K562 (cell line): ENCODE data around the gene SKIL. TPM values are rescaled to one million over a fixed set of nuclear protein-coding genes. Genes with fewer than 3 reads are reported as not detected.
A peak's percentile ranks its signal among the peaks of the same experiment; 100 is the strongest.

Experiments
- ATAC-seq: fragments of 200-7000 bp; cut with Tn5 transposase; 3 replicates; pipeline ENCODE4 v1.9.1; 2020; ENCODE audit warnings: moderate library complexity
- BruUV-seq: library from RNA; stranded (reverse); fragments of 400-500 nt; replicated peaks from 2 replicates; lab custom pipeline; 2021; lab: Mats Ljungman, UMichigan
- CTCF ChIA-PET: fragments of 300-600 bp; formaldehyde crosslinking; extraction: SDS; loops from one replicate; lab custom pipeline; 2021; ENCODE audit warnings: low intra/inter-chr PET ratio; lab: Yijun Ruan, JAX
- POLR2A ChIA-PET: fragments of 300-600, 350-650 bp; sonication (Branson Sonifier 250); formaldehyde crosslinking; extraction: SDS; loops from one replicate; lab custom pipeline; 2021; ENCODE audit warnings: antibody characterized with exemption, inconsistent platforms; lab: Yijun Ruan, JAX
- DNase-seq, 4 experiments: peaks; one replicate each; pipeline versions ENCODE4 v3.0.0 to v3.0.0-alpha.2; 2011 to 2018; ENCODE audit warnings: low spot score in 3 of 4, mixed read lengths in 3 of 4; ENCODE audit errors: extremely low read depth in 1 of 4
- FAIRE-seq: peaks from 2 replicates; lab custom pipeline; 2011; peaks lifted over from hg19 to GRCh38; lab: Jason Lieb, UNC
- H2AFZ ChIP-seq: 2 replicates; pipeline ENCODE4 v1.6.0; 2011; ENCODE audit warnings: low read depth, low read length, control low read depth, inconsistent platforms
- H3K27ac ChIP-seq: fragments of 200-600 bp; 3 replicates; pipeline ENCODE4 v1.8.0; 2011; ENCODE audit warnings: low read depth, mild to moderate bottlenecking, control low read depth, inconsistent platforms, low read length, moderate library complexity, mixed read lengths; ENCODE audit errors: extremely low read depth
- H3K27me3 ChIP-seq, 2 experiments: fragments of 300-600 bp in 1 of 2; 2 replicates in 1 of 2; 3 replicates in 1 of 2; pipeline versions ENCODE4 v1.6.0 to v1.8.0; 2011; ENCODE audit warnings: inconsistent platforms in 2 of 2, low read length in 2 of 2, mild to moderate bottlenecking in 1 of 2, mixed read lengths in 1 of 2, moderate library complexity in 1 of 2; ENCODE audit not compliant: control insufficient read depth in 2 of 2, insufficient read depth in 2 of 2
- H3K36me3 ChIP-seq: fragments of 300-600 bp; 3 replicates; pipeline ENCODE4 v1.8.0; 2011; ENCODE audit warnings: mild to moderate bottlenecking, low read length, inconsistent platforms; ENCODE audit not compliant: control insufficient read depth, insufficient read depth
- H3K4me1 ChIP-seq, 2 experiments: fragments of 200-600 bp in 1 of 2; replicated peaks in 1 of 2; 2 replicates in 1 of 2; 3 replicates in 1 of 2; pipeline versions ENCODE4 v1.5.1 to v1.8.0; 2011; ENCODE audit warnings: inconsistent platforms in 2 of 2, low read length in 2 of 2, mild to moderate bottlenecking in 1 of 2, mixed read lengths in 1 of 2, moderate library complexity in 1 of 2; ENCODE audit not compliant: control insufficient read depth in 2 of 2, insufficient read depth in 2 of 2
- H3K4me2 ChIP-seq: 2 replicates; pipeline ENCODE4 v1.6.1; 2011; ENCODE audit warnings: low read length, control low read depth, inconsistent platforms, mixed read lengths; ENCODE audit not compliant: insufficient read depth
- H3K4me3 ChIP-seq: fragments of 200-600 bp; sonication (generic), shearing (Covaris generic); 2 replicates; pipeline ENCODE4 v1.5.1; 2016; ENCODE audit warnings: control low read depth, inconsistent platforms
- H3K79me2 ChIP-seq: fragments of 200-600 bp; 3 replicates; pipeline ENCODE4 v1.8.0; 2011; ENCODE audit warnings: low read length, inconsistent platforms; ENCODE audit not compliant: control insufficient read depth, insufficient read depth
- H3K9ac ChIP-seq, 2 experiments: 2 replicates each; pipeline versions ENCODE4 v1.6.0 to v1.6.1; 2011; ENCODE audit warnings: low read depth in 2 of 2, low read length in 2 of 2, control low read depth in 1 of 2, inconsistent platforms in 1 of 2, mild to moderate bottlenecking in 1 of 2, mixed read lengths in 1 of 2; ENCODE audit not compliant: insufficient read depth in 1 of 2
- H3K9me1 ChIP-seq: one replicate; pipeline ENCODE4 v1.6.0; 2011; ENCODE audit warnings: inconsistent platforms, mild to moderate bottlenecking, low read length, moderate library complexity; ENCODE audit not compliant: control insufficient read depth, insufficient read depth
- H3K9me3 ChIP-seq: replicated peaks from 2 replicates; pipeline ENCODE4 v1.5.1; 2011; ENCODE audit warnings: low read depth, low read length, inconsistent platforms; ENCODE audit not compliant: control insufficient read depth, insufficient read depth
- H4K20me1 ChIP-seq: replicated peaks from 2 replicates; pipeline ENCODE4 v1.6.1; 2011; ENCODE audit warnings: low read length, inconsistent platforms, mixed read lengths; ENCODE audit not compliant: control insufficient read depth, insufficient read depth
- CEBPG ChIP-seq, 3 experiments: fragments of 200-800 bp in 1 of 3; sonication (Bioruptor generic) in 1 of 3; sonication (generic) in 1 of 3; formaldehyde crosslinking in 1 of 3; IDR thresholded peaks in 2 of 3; conservative IDR thresholded peaks in 1 of 3; 2 replicates each; pipeline versions ENCODE4 v1.6.1 to v1.8.0; 2016 to 2022; ENCODE audit warnings: missing compliant biosample characterization in 2 of 3, missing genetic modification characterization in 2 of 3, mild to moderate bottlenecking in 1 of 3, missing genetic modification reagents in 1 of 3
- KDM5B ChIP-seq: fragments of 200-600 bp; sonication (generic); IDR thresholded peaks from 2 replicates; pipeline ENCODE4 v1.6.1; 2012; ENCODE audit warnings: low read depth, mild to moderate bottlenecking, moderate library complexity, low read length, control low read depth, inconsistent platforms; ENCODE audit not compliant: insufficient replicate concordance
- MEIS2 ChIP-seq: fragments of 450-650 bp; IDR thresholded peaks from 2 replicates; pipeline ENCODE4 v1.6.1; 2014; ENCODE audit warnings: mild to moderate bottlenecking; ENCODE audit not compliant: partially characterized antibody
- NCOR1 ChIP-seq: fragments of 450-650 bp; IDR thresholded peaks from 2 replicates; pipeline ENCODE4 v1.6.1; 2016; ENCODE audit warnings: mild to moderate bottlenecking, moderate library complexity
- PRPF4 ChIP-seq: fragments of 200-400 bp; formaldehyde crosslinking; IDR thresholded peaks from one replicate; pipeline ENCODE4 v1.6.1; 2017; ENCODE audit warnings: low read length, low read depth, mild to moderate bottlenecking; ENCODE audit not compliant: insufficient read depth, poor library complexity, severe bottlenecking
- SETDB1 ChIP-seq: IDR thresholded peaks from one replicate; pipeline ENCODE4 v1.6.1; 2012; ENCODE audit warnings: low read length, control low read depth, inconsistent platforms
- SIX5 ChIP-seq, 2 experiments: IDR thresholded peaks; 2 replicates each; pipeline ENCODE4 v1.6.1; 2011; ENCODE audit warnings: low read length in 2 of 2, borderline replicate concordance in 1 of 2, low read depth in 1 of 2, mild to moderate bottlenecking in 1 of 2, moderate library complexity in 1 of 2; ENCODE audit not compliant: insufficient read depth in 1 of 2
- TGIF2 ChIP-seq: sonication (generic); formaldehyde crosslinking; IDR thresholded peaks from 2 replicates; pipeline ENCODE4 v1.8.1; 2022; ENCODE audit warnings: mild to moderate bottlenecking, missing genetic modification reagents, moderate library complexity
- ZNF212 ChIP-seq: fragments of 450-650 bp; formaldehyde crosslinking; IDR thresholded peaks from 2 replicates; pipeline ENCODE4 v1.4.0; 2020; ENCODE audit warnings: mild to moderate bottlenecking
- WGBS: fragments of 100-300 bp; shearing (Covaris generic); methylation state at CpG from one replicate; pipeline ENCODE4 v1.1.6; 2016; ENCODE audit warnings: low coverage, mixed read lengths; ENCODE audit not compliant: insufficient coverage; ENCODE audit errors: missing lambda C conversion rate; 5-methylcytosine and 5-hydroxymethylcytosine counted together
- in situ Hi-C: fragments of 300-500 bp; cut with MboI; formaldehyde crosslinking; loops from 4 replicates; pipeline ENCODE4 v1.15.0; 2018; ENCODE audit warnings: inconsistent platforms, mixed read lengths
- intact Hi-C: fragments of 100-400 bp; cut with micrococcal nuclease; formaldehyde crosslinking; loops from 2 replicates; pipeline ENCODE4 v1.14.2; 2022
- polyA plus RNA-seq, 8 experiments: library from polyadenylated mRNA; depleted of rRNA in 4 of 8; stranded (reverse) in 5 of 8; unstranded in 3 of 8; fragments of >200 nt; fragmentation: Nextera tagmentation in 2 of 8; fragmentation: Illumina TruSeq in 1 of 8; extraction: Ambion mirVana in 2 of 8; extraction: Trizol in 1 of 8; gene quantifications; 2 replicates each; pipeline versions ENCODE4 v1.2.1 to v1.2.3, GENCODE V29; 2011 to 2014; ENCODE audit warnings: inconsistent platforms in 1 of 8, missing spikeins in 1 of 8
- total RNA-seq, 7 experiments: library from RNA; depleted of rRNA in 6 of 7; stranded (reverse); fragments of >200 nt in 6 of 7; fragmentation: Illumina TruSeq in 2 of 7; extraction: Trizol in 2 of 7; gene quantifications; 2 replicates each; pipeline versions ENCODE4 v1.2.1 to v1.2.3, GENCODE V29; 2011 to 2021; ENCODE audit warnings: low replicate concordance in 1 of 7
- TF ChIP-seq, protein P1 (sequence below): fragments of 200-800 bp; sonication (Bioruptor generic); IDR thresholded peaks from 2 replicates; pipeline ENCODE4 v1.6.1; 2017; ENCODE audit warnings: missing genetic modification characterization, missing compliant biosample characterization

Gene SKIL
- total and polyA plus RNA-seq, 9 of the 15 experiments (the other 6 are each of a cell fraction or from before 2014, with no cell fraction given): 4.3 to 19.1 (median 9.7) TPM

DNA sequence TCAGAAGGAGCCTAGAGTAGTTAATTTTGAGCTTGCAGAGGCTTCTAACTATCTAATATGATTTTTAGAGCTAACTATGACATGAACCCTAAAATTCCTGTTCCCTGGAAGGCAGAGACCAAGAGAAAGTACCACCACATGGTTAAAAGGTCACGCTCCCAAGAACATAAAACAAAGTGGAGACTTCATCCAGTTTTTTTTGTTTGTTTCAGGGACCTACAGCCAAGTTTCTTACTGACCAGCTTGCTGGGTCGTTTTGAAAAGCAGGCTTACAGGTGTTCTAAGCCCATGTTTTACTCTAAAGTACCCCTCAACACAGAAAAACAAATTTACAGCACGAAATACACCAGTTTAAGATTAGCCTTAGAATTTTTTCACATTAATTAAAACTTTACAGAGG is 39.6 kb upstream of the SKIL start:
- TF ChIP-seq ZNF212: no peak
- TF ChIP-seq, protein P1, sequence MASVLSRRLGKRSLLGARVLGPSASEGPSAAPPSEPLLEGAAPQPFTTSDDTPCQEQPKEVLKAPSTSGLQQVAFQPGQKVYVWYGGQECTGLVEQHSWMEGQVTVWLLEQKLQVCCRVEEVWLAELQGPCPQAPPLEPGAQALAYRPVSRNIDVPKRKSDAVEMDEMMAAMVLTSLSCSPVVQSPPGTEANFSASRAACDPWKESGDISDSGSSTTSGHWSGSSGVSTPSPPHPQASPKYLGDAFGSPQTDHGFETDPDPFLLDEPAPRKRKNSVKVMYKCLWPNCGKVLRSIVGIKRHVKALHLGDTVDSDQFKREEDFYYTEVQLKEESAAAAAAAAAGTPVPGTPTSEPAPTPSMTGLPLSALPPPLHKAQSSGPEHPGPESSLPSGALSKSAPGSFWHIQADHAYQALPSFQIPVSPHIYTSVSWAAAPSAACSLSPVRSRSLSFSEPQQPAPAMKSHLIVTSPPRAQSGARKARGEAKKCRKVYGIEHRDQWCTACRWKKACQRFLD (CRISPR knock-in tag): no peak
- no peak for TF ChIP-seq KDM5B
- no peak for TF ChIP-seq SETDB1
- no peak for TF ChIP-seq NCOR1
- TF ChIP-seq SIX5 (IDR thresholded peaks at IDR 0.05; ENCODE audit: borderline replicate concordance in 1 of 2, insufficient read depth in 1 of 2, low read depth in 1 of 2, low read length in 2 of 2): no peak
- TF ChIP-seq CEBPG (CRISPR knock-in tag; IDR thresholded peaks at IDR 0.05): no peak
- no peak for TF ChIP-seq CEBPG (tag; conservative IDR thresholded peaks at IDR 0.05 in 1 of 2, IDR thresholded peaks at IDR 0.05 in 1 of 2)
- no peak for TF ChIP-seq TGIF2
- no peak for TF ChIP-seq MEIS2
- TF ChIP-seq PRPF4: no peak
- Histone ChIP-seq H2AFZ (peak overlapping the region; percentile 69), H3K4me3 (no peak overlapping the region), H3K9ac (no peak overlapping the region), H4K20me1 (no peaks in the 10 kb centered on the region), H3K36me3 (no peaks in the 10 kb centered on the region), H3K27me3 (no peaks in the 10 kb centered on the region), H3K27ac (no peak overlapping the region), H3K79me2 (no peaks in the 10 kb centered on the region), H3K4me1 (peaks cover 0 to 2% of the 10 kb centered on the region in 2 experiments; a peak in 1 of 5 replicates), H3K9me1 (no peaks in the 10 kb centered on the region), H3K4me2 (no peak overlapping the region), H3K9me3 (no peaks in the 10 kb centered on the region; the same call in 1 of the 2 replicates)
- ATAC-seq: no peak
- DNase-seq: no peak
- in situ Hi-C loops: loop anchor here (10.0 kb wide), 1 partner anchor 87 kb away; no protein-coding TSS in a partner anchor
- BruUV-seq: no TSS peak
- ChIA-PET POLR2A (interaction anchor here (0.6 kb wide), 1 partner anchor 61 kb away, joined by 3 read pairs; no protein-coding TSS in a partner anchor), CTCF (no interaction called here)
- no peak for FAIRE-seq
- intact Hi-C loops: loop anchor here (10.0 kb wide), 1 partner anchor 177 kb away; no protein-coding TSS in a partner anchor
- WGBS: 46% methylated on average over 3 of the region's 3 CpGs
